H54 (cell line): Measurements from ENCODE around the gene PICK1.
A peak's percentile ranks its signal among the peaks of the same experiment; 100 is the strongest.

Experiments used
- DNase-seq: peaks from one replicate; pipeline ENCODE4 v3.0.0; 2011; ENCODE audit warnings: low spot score, mixed read lengths; ENCODE audit not compliant: insufficient read length
- FAIRE-seq: peaks from 3 replicates; lab custom pipeline; 2011; peaks lifted over from hg19 to GRCh38; lab: Jason Lieb, UNC
- POLR2A ChIP-seq: IDR thresholded peaks from 2 replicates; pipeline ENCODE4 v1.6.1; 2011; ENCODE audit warnings: low read depth, mild to moderate bottlenecking, low read length

PICK1 gene

DNA sequence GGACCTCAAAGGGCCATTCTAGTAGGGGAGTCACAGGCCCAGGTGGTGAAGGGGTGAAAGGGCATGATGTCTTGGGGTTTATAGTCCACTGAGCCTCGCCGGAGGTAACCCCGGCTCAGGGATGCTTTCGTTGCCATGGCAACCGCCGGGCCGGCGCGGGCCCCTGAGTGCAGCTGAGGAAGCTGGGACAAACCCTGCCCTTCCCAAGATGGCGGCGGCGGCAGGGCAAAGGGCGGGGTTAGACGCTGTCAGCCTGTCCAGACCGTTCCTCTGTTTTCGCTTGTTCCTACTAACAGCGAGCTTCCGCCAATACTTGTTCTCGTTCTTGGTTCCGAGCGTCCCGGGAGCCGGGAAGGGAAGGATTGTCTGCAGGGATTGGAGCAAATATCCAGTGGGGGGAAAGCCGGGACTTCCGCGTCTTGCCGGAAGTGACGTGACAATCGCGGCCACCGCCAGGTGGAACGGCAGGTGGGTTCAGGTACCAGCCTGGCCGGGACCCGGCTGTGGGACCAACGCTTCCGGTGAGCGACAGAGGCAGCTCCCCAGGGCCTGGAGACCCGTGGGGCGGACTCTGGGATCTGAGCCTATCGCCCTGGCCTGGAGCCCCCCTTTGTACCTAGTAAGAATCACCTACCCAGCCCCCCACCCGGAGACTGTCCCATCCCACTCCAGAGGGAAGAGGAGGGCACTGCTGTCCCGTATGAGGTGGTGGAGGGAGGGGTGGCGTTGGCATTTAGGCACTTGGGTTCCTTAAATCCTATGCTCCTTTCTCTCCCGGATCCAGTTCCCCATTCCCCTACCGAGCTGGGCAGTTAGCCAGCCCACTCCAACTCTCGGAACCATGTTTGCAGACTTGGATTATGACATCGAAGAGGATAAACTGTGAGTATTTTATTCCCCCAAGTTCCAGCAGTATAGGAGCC lies at the start of gene PICK1:
PICK1 (plus strand) TSS at position 436 of the 923 bp plus-strand sequence; CDS start at position 842, 406 bp downstream.
- 0 out of 2 replicates have a peak, but pooled peaks have one; percentile 9 for TF ChIP-seq POLR2A
- FAIRE-seq = no peak

GRCh38 chr22:38009000-38009806 lies 48.0 kb upstream of the PICK1 start:
- DNase-seq (no peak), FAIRE-seq (no peak)
- TF ChIP-seq POLR2A = no peak

More for the DNA sequence above, at the start of gene PICK1:
- peak; percentile 87 for DNase-seq

GRCh38 chr22:38012604-38013072 lies 44.6 kb upstream of the PICK1 start:
- FAIRE-seq = no peak
- no peak for TF ChIP-seq POLR2A

GRCh38 chr22:38014083-38014482 lies 43.1 kb upstream of the PICK1 start:
- TF ChIP-seq POLR2A = no peak
- FAIRE-seq (no peak), DNase-seq (no peak)

More at GRCh38 chr22:38012604-38013072, 44.6 kb upstream of the PICK1 start:
- DNase-seq = no peak

- no peak for FAIRE-seq
- TF ChIP-seq POLR2A = no peak
- DNase-seq = no peak
These were observed 40.7 kb upstream of the PICK1 start for GRCh38 chr22:38016182-38017151.

DNA sequence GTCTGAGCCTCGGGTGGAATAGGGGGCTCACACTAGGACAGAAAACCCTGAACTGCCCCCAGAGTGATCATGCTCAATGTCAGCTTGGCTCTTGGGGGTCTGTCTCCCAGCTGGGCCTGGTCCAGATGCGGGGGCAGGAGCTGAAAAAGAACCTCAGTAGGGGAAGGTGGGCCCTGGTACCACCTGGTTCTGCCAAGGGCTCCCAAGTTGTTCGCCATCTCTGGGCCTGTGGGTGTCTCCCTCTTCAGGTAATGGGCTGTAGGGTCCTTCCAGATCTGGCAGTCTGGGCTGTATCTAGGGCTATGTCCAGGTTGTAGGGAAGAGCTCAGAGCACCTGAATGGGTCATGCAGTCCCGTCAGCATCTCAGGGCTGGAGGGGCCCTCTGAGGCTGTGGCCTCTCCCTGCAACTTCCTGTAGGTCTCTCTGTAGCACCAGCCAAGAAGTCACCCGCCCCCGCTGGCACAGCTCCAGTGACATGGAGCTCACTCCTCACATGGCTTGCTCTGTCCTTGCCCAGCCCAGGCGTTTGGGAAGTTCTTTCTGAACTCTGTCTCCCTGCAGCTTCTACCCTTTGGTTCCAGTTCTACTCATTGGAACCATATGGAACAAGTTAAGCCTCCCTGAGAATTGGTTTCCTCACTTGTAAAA lies 39.8 kb upstream of the PICK1 start:
- TF ChIP-seq POLR2A = no peak
- FAIRE-seq (no peak), DNase-seq (no peak)

DNA sequence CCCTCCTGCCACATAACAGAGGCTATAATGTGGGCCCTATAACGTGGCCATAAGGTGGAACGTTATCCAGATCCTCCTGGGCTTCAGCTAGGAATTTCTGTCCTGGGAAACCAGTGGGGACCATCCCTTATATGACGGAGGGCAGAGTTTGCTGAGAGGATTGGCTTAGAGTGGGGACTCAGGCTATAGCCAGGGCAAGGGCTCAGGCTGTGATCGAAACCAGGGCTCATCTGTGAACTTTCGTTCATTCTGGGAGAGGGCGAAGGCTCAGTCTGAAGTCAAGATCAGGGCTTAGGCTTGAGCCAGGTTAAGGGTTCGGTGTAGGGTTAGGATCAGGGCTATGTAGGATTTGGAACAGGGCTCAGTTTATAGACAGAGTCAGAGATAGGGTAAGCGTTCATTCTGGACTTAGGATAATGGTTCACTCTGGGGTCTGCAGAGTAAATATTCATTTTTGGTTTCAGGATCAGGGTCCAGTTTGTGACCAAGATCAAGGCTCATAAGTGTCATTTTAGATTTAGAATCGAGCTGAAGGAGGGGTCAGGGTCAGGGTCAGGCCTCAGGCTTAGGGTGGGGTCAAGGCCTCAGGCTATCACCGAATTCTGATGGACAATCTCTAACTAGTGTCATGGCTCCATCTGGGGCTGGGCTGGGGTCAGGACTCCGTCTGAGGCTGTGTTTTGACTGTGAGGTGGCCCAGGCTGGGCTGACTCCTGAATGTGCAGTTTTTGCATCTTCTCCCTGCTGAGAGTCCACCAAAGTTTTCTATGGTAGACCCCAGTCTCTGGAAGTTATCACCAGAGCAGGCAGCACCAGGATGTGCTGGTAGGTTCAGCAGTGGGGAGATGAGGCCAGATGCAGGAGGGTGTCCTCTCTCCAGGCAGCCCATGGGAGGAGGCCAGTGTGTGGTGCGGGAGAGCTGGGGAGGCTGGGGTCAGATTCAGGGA lies 39.0 kb upstream of the PICK1 start:
- no peak for TF ChIP-seq POLR2A
- DNase-seq (no peak), FAIRE-seq (no peak)

GRCh38 chr22:38018938-38019827 lies 38.0 kb upstream of the PICK1 start:
- FAIRE-seq (no peak), DNase-seq (no peak)
- no peak for TF ChIP-seq POLR2A

- TF ChIP-seq POLR2A = no peak
- DNase-seq (no peak), FAIRE-seq (no peak)
These were observed 36.0 kb upstream of the PICK1 start for GRCh38 chr22:38021206-38021605.

- DNase-seq (no peak), FAIRE-seq (no peak)
- TF ChIP-seq POLR2A = no peak
These were observed 34.2 kb upstream of the PICK1 start for GRCh38 chr22:38023045-38023444.
